AG04449 (cell line): Measurements from ENCODE around the gene SCUBE2.
"Not testable (repeated sequence)": the region's sequence is repeated elsewhere in the genome, so short reads cannot be mapped to it uniquely, and the experiment has no call there.

Source experiments
- CTCF ChIA-PET: fragments of 350-600 bp; formaldehyde crosslinking; extraction: SDS; loops from one replicate; lab custom pipeline; 2021; ENCODE audit warnings: antibody characterized with exemption; lab: Yijun Ruan, JAX
- POLR2A ChIA-PET: fragments of 400-600, 350-600 bp; formaldehyde crosslinking; extraction: SDS; loops from one replicate; lab custom pipeline; 2020; ENCODE audit warnings: antibody characterized with exemption, inconsistent platforms; lab: Yijun Ruan, JAX
- DNase-seq: peaks from one replicate; pipeline ENCODE4 v3.0.0-alpha.2; 2010; ENCODE audit warnings: low read depth, low spot score
- H3K4me3 ChIP-seq: 2 replicates; pipeline ENCODE4 v1.5.1; 2011; ENCODE audit warnings: low read depth, mild to moderate bottlenecking, control low read depth, low read length
- CTCF ChIP-seq: IDR thresholded peaks from one replicate; pipeline ENCODE4 v1.5.1; 2011; ENCODE audit warnings: mild to moderate bottlenecking, moderate library complexity, low read length, control low read depth, inconsistent platforms; ENCODE audit not compliant: insufficient read depth; ENCODE audit errors: missing control alignments

Gene SCUBE2

GRCh38 chr11:9112075-9112474, 20.7 kb upstream of the SCUBE2 start:
- ChIA-PET POLR2A (no interaction called here), CTCF (interaction anchor here (5.0 kb wide), 1 partner anchor 18 kb away, joined by 23 read pairs; no protein-coding TSS in a partner anchor)
- DNase-seq, result no peak
- TF ChIP-seq CTCF, result no peak
- H3K4me3 ChIP-seq, result no peak overlapping the region

- no peak for DNase-seq
- ChIA-PET CTCF (interaction anchor here (1.0 to 5.0 kb wide), 4 partner anchors 10 to 27 kb away, joined by 3 to 23 read pairs (median 4); no protein-coding TSS in a partner anchor), POLR2A (no interaction called here)
- H3K4me3 ChIP-seq, result no peak overlapping the region
- no peak for TF ChIP-seq CTCF
Observed at GRCh38 chr11:9109858-9110731, 18.7 kb upstream of the SCUBE2 start.

- H3K4me3 ChIP-seq, result no peak overlapping the region
- DNase-seq, result no peak
- ChIA-PET POLR2A (no interaction called here), CTCF (interaction anchor here (0.9 to 1.3 kb wide), 2 partner anchors 11 to 89 kb away, joined by 3 to 4 read pairs; no protein-coding TSS in a partner anchor)
- TF ChIP-seq CTCF, result no peak
Observed at GRCh38 chr11:9104580-9104979, 13.2 kb upstream of the SCUBE2 start.

GRCh38 chr11:9103542-9104276, 12.3 kb upstream of the SCUBE2 start:
- ChIA-PET CTCF (interaction anchor here (0.7 to 1.3 kb wide), 6 partner anchors 11 to 88 kb away, joined by 3 to 5 read pairs (median 4); no protein-coding TSS in a partner anchor), POLR2A (no interaction called here)
- TF ChIP-seq CTCF, result no peak
- H3K4me3 ChIP-seq, result no peak overlapping the region
- no peak for DNase-seq

- no peak for TF ChIP-seq CTCF
- POLR2A ChIA-PET, result no interaction called here
- CTCF ChIA-PET, result no interaction called here
- DNase-seq, result no peak
- no peak overlapping the region for H3K4me3 ChIP-seq
Observed at GRCh38 chr11:9099617-9100016, 8.2 kb upstream of the SCUBE2 start.

- POLR2A ChIA-PET, DNase-seq, H3K4me3 ChIP-seq: not testable (repeated sequence)
- CTCF ChIA-PET, result interaction anchor here (1.2 to 1.8 kb wide), 2 partner anchors 39 to 82 kb away, joined by 3 to 4 read pairs; no protein-coding TSS in a partner anchor
Observed at GRCh38 chr11:9098455-9098854, 7.1 kb upstream of the SCUBE2 start.

GRCh38 chr11:9097186-9097943, 6.0 kb upstream of the SCUBE2 start:
- CTCF ChIA-PET, result interaction anchor here (1.2 to 2.6 kb wide), 3 partner anchors 40 to 410 kb away, joined by 3 to 7 read pairs (median 4); no protein-coding TSS in a partner anchor
- H3K4me3 ChIP-seq, DNase-seq, POLR2A ChIA-PET: not testable (repeated sequence)
